GM21528 (cell line): ENCODE data around the gene WSCD1.

ENCODE experiments used
- ATAC-seq: cut with Tn5 transposase; IDR thresholded peaks from one replicate; pipeline ENCODE4 v1.9.1; 2021; ENCODE audit warnings: mild to moderate bottlenecking, moderate library complexity; ENCODE audit not compliant: unreplicated experiment, low FRiP score

The WSCD1 gene

GRCh38 chr17:6104956-6105648 is 34.9 kb downstream of the WSCD1 start:
- no peak for ATAC-seq

GRCh38 chr17:6105649-6106007 is 35.4 kb downstream of the WSCD1 start:
- ATAC-seq: no peak

GRCh38 chr17:6106212-6106611 is 36.0 kb downstream of the WSCD1 start:
- ATAC-seq: no peak

GRCh38 chr17:6107791-6108190 is 37.6 kb downstream of the WSCD1 start:
- ATAC-seq: no peak

- no peak for ATAC-seq
Measured at GRCh38 chr17:6108382-6108781, 38.2 kb downstream of the WSCD1 start.

GRCh38 chr17:6108987-6109386 is 38.8 kb downstream of the WSCD1 start:
- ATAC-seq: no peak

GRCh38 chr17:6109536-6109935 is 39.4 kb downstream of the WSCD1 start:
- ATAC-seq: no peak

GRCh38 chr17:6110088-6110487 is 39.9 kb downstream of the WSCD1 start:
- ATAC-seq: no peak

- no peak for ATAC-seq
Measured at GRCh38 chr17:6110592-6110991, 40.4 kb downstream of the WSCD1 start.

GRCh38 chr17:6120351-6120750 is 50.2 kb downstream of the WSCD1 start:
- no peak for ATAC-seq

- ATAC-seq: no peak
Measured at GRCh38 chr17:6124856-6125255, 54.7 kb downstream of the WSCD1 start.

GRCh38 chr17:6126768-6127167 is 56.6 kb downstream of the WSCD1 start:
- ATAC-seq: no peak

- ATAC-seq: no peak
Measured at GRCh38 chr17:6134721-6135120, 64.5 kb downstream of the WSCD1 start.

- no peak for ATAC-seq
Measured at GRCh38 chr17:6135236-6135635, 65.1 kb downstream of the WSCD1 start.

GRCh38 chr17:6135996-6136395 is 65.8 kb downstream of the WSCD1 start:
- no peak for ATAC-seq

GRCh38 chr17:6137716-6138502 is 67.7 kb downstream of the WSCD1 start:
- ATAC-seq: no peak

- ATAC-seq: no peak
Measured at GRCh38 chr17:6138761-6139446, 68.7 kb downstream of the WSCD1 start.

- ATAC-seq: no peak
Measured at GRCh38 chr17:6139447-6139832, 69.3 kb downstream of the WSCD1 start.

- no peak for ATAC-seq
Measured at GRCh38 chr17:6140188-6140587, 70.0 kb downstream of the WSCD1 start.

- ATAC-seq: no peak
Measured at GRCh38 chr17:6140728-6141330, 70.7 kb downstream of the WSCD1 start.

- no peak for ATAC-seq
Measured at GRCh38 chr17:6142701-6143100, 72.5 kb downstream of the WSCD1 start.
